HG02571 (cell line): ENCODE measurements around the gene NMT1.
A peak's percentile ranks its signal among the peaks of the same experiment; 100 is the strongest.

ENCODE experiments used
- ATAC-seq: cut with Tn5 transposase; IDR thresholded peaks from one replicate; pipeline ENCODE4 v1.9.1; 2021; ENCODE audit warnings: mild to moderate bottlenecking, moderate library complexity; ENCODE audit not compliant: unreplicated experiment

NMT1 gene

GRCh38 chr17:45132572-45133463, 71.7 kb downstream of the NMT1 start:
- peak; percentile 34 for ATAC-seq

GRCh38 chr17:45135192-45135977, 74.3 kb downstream of the NMT1 start, which contains the start of gene ACBD4:
ACBD4 (plus strand) TSS chr17:45135687; CDS start chr17:45136145, 458 bp downstream.
- ATAC-seq = peak; percentile 65

- no peak for ATAC-seq
Measured at GRCh38 chr17:45135978-45136791, 75.1 kb downstream of the NMT1 start.

GRCh38 chr17:45136846-45137560, 75.9 kb downstream of the NMT1 start:
- no peak for ATAC-seq

GRCh38 chr17:45137561-45138305, 76.6 kb downstream of the NMT1 start:
- ATAC-seq = no peak

- no peak for ATAC-seq
Measured at GRCh38 chr17:45138911-45139532, 77.9 kb downstream of the NMT1 start.

- no peak for ATAC-seq
Measured at GRCh38 chr17:45139533-45139920, 78.4 kb downstream of the NMT1 start.

- no peak for ATAC-seq
Measured at GRCh38 chr17:45143094-45143670, 82.1 kb downstream of the NMT1 start.

- no peak for ATAC-seq
Measured at GRCh38 chr17:45143767-45144198, 82.7 kb downstream of the NMT1 start.

- no peak for ATAC-seq
Measured at GRCh38 chr17:45144199-45145034, 83.3 kb downstream of the NMT1 start.

- no peak for ATAC-seq
Measured at GRCh38 chr17:45145035-45145389, 83.9 kb downstream of the NMT1 start.

GRCh38 chr17:45146166-45146565, 85.0 kb downstream of the NMT1 start:
- ATAC-seq = no peak

- ATAC-seq = no peak
Measured at GRCh38 chr17:45146592-45146889, 85.4 kb downstream of the NMT1 start.

- ATAC-seq = no peak
Measured at GRCh38 chr17:45146890-45147580, 85.9 kb downstream of the NMT1 start.

GRCh38 chr17:45147581-45148182, 86.6 kb downstream of the NMT1 start:
- no peak for ATAC-seq

- peak; percentile 62 for ATAC-seq
Measured at GRCh38 chr17:45148183-45149036, 87.3 kb downstream of the NMT1 start, which contains the start of gene HEXIM1. HEXIM1 (plus strand) TSS chr17:45148475; CDS start chr17:45149191, 716 bp downstream.
